Liver (tissue), 3 donors: Measurements from ENCODE around the gene ARSD.
"Not testable (repeated sequence)": the region's sequence is repeated elsewhere in the genome, so short reads cannot be mapped to it uniquely, and the experiment has no call there.

Experiments
- CTCF ChIP-seq: fragments of 150-350 bp; IDR thresholded peaks from 2 replicates; pipeline ENCODE4 v1.5.1; 2017; ENCODE audit warnings: improper control_type of control experiment, low read depth, low read length; ENCODE audit not compliant: missing input control
- JUND ChIP-seq, 2 donors: IDR thresholded peaks; 2 replicates each; pipeline ENCODE4 v1.6.1; 2016; ENCODE audit warnings: antibody characterized with exemption in 2 of 2
- RAD21 ChIP-seq, 2 donors: IDR thresholded peaks; 2 replicates each; pipeline ENCODE4 v1.6.1; 2016; ENCODE audit warnings: antibody characterized with exemption in 2 of 2, mild to moderate bottlenecking in 2 of 2
- SP1 ChIP-seq: IDR thresholded peaks from 2 replicates; pipeline ENCODE4 v1.6.1; 2018; ENCODE audit warnings: antibody characterized with exemption, mild to moderate bottlenecking
- TAF1 ChIP-seq: conservative IDR thresholded peaks from 2 replicates; pipeline ENCODE4 v1.6.1; 2016; ENCODE audit warnings: antibody characterized with exemption, mild to moderate bottlenecking
- TF ChIP-seq, protein P1 (sequence below): IDR thresholded peaks from 2 replicates; pipeline ENCODE4 v1.6.1; 2016; ENCODE audit warnings: antibody characterized with exemption, mild to moderate bottlenecking
- TF ChIP-seq, protein P2 (sequence below): IDR thresholded peaks from 2 replicates; pipeline ENCODE4 v1.6.1; 2016; ENCODE audit warnings: antibody characterized with exemption
- donor health status: healthy.
- donor health status: healthy.

- TF ChIP-seq TAF1; JUND (IDR thresholded peaks at IDR 0.05); SP1: not testable (repeated sequence)
- peak; percentile 17 for TF ChIP-seq CTCF
- TF ChIP-seq, protein P1, sequence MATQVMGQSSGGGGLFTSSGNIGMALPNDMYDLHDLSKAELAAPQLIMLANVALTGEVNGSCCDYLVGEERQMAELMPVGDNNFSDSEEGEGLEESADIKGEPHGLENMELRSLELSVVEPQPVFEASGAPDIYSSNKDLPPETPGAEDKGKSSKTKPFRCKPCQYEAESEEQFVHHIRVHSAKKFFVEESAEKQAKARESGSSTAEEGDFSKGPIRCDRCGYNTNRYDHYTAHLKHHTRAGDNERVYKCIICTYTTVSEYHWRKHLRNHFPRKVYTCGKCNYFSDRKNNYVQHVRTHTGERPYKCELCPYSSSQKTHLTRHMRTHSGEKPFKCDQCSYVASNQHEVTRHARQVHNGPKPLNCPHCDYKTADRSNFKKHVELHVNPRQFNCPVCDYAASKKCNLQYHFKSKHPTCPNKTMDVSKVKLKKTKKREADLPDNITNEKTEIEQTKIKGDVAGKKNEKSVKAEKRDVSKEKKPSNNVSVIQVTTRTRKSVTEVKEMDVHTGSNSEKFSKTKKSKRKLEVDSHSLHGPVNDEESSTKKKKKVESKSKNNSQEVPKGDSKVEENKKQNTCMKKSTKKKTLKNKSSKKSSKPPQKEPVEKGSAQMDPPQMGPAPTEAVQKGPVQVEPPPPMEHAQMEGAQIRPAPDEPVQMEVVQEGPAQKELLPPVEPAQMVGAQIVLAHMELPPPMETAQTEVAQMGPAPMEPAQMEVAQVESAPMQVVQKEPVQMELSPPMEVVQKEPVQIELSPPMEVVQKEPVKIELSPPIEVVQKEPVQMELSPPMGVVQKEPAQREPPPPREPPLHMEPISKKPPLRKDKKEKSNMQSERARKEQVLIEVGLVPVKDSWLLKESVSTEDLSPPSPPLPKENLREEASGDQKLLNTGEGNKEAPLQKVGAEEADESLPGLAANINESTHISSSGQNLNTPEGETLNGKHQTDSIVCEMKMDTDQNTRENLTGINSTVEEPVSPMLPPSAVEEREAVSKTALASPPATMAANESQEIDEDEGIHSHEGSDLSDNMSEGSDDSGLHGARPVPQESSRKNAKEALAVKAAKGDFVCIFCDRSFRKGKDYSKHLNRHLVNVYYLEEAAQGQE, result not testable (repeated sequence)
- TF ChIP-seq, protein P2, sequence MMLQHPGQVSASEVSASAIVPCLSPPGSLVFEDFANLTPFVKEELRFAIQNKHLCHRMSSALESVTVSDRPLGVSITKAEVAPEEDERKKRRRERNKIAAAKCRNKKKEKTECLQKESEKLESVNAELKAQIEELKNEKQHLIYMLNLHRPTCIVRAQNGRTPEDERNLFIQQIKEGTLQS, result not testable (repeated sequence)
- peak; percentile 37 to 64 for TF ChIP-seq RAD21 (IDR thresholded peaks at IDR 0.05)
These were observed 39.2 kb downstream of the ARSD start for GRCh38 chrX:2889706-2890490.
